Ammon's horn (tissue), 1 donor: ENCODE results near the gene SOX12.
A peak's percentile ranks its signal among the peaks of the same experiment; 100 is the strongest.
"Not testable (repeated sequence)": the region's sequence is repeated elsewhere in the genome, so short reads cannot be mapped to it uniquely, and the experiment has no call there.

ENCODE experiments used
- DNase-seq: peaks from one replicate; pipeline ENCODE4 v3.0.0-alpha.2; 2016; ENCODE audit warnings: low spot score

Gene SOX12

GRCh38 chr20:362271-363254, 37.2 kb downstream of the SOX12 start:
- DNase-seq, result peak; percentile 77

- DNase-seq, result no peak
Measured at GRCh38 chr20:363319-364078, 38.1 kb downstream of the SOX12 start.

GRCh38 chr20:364905-365794, 39.8 kb downstream of the SOX12 start:
- no peak for DNase-seq

GRCh38 chr20:366041-366718, 40.8 kb downstream of the SOX12 start:
- DNase-seq, result no peak

GRCh38 chr20:366719-367485, 41.5 kb downstream of the SOX12 start:
- no peak for DNase-seq

- DNase-seq, result no peak
Measured at GRCh38 chr20:367486-367887, 42.1 kb downstream of the SOX12 start.

- no peak for DNase-seq
Measured at GRCh38 chr20:368915-369314, 43.6 kb downstream of the SOX12 start.

- no peak for DNase-seq
Measured at GRCh38 chr20:370151-370600, 44.8 kb downstream of the SOX12 start.

- DNase-seq, result no peak
Measured at GRCh38 chr20:370977-371754, 45.8 kb downstream of the SOX12 start.

GRCh38 chr20:371755-372542, 46.6 kb downstream of the SOX12 start:
- no peak for DNase-seq

- DNase-seq, result not testable (repeated sequence)
Measured at GRCh38 chr20:372543-373082, 47.3 kb downstream of the SOX12 start.

- DNase-seq, result no peak
Measured at GRCh38 chr20:373171-373890, 48.0 kb downstream of the SOX12 start.

- DNase-seq, result no peak
Measured at GRCh38 chr20:375265-375889, 50.0 kb downstream of the SOX12 start.

- DNase-seq, result no peak
Measured at GRCh38 chr20:376089-376488, 50.7 kb downstream of the SOX12 start.

GRCh38 chr20:376750-377149, 51.4 kb downstream of the SOX12 start:
- no peak for DNase-seq

- DNase-seq, result not testable (repeated sequence)
Measured at GRCh38 chr20:377578-377977, 52.2 kb downstream of the SOX12 start.

- DNase-seq, result no peak
Measured at GRCh38 chr20:378961-379336, 53.6 kb downstream of the SOX12 start.
